Fibroblast of villous mesenchyme (primary cell): Measurements from ENCODE around the gene PLA2G4F. TPM values are rescaled to one million over a fixed set of nuclear protein-coding genes. Genes with fewer than 3 reads are reported as not detected.

Experiments
- DNase-seq: peaks from one replicate; pipeline ENCODE4 v3.0.0-alpha.2; 2010; ENCODE audit warnings: low read depth
- H3K4me3 ChIP-seq: 2 replicates; pipeline ENCODE4 v1.5.1; 2011; ENCODE audit warnings: low read depth, mild to moderate bottlenecking, low read length
- total RNA-seq: library from RNA; depleted of rRNA; stranded (reverse); fragments of >200 nt; gene quantifications from 2 replicates; pipeline ENCODE4 v1.2.3, GENCODE V29; 2012
- TF ChIP-seq, protein P1 (sequence below): IDR thresholded peaks from 2 replicates; pipeline ENCODE4 v1.5.1; 2012; ENCODE audit warnings: low read depth, mild to moderate bottlenecking, low read length; ENCODE audit not compliant: insufficient read depth

The PLA2G4F gene
- total RNA-seq, 1 donor = not detected

DNA sequence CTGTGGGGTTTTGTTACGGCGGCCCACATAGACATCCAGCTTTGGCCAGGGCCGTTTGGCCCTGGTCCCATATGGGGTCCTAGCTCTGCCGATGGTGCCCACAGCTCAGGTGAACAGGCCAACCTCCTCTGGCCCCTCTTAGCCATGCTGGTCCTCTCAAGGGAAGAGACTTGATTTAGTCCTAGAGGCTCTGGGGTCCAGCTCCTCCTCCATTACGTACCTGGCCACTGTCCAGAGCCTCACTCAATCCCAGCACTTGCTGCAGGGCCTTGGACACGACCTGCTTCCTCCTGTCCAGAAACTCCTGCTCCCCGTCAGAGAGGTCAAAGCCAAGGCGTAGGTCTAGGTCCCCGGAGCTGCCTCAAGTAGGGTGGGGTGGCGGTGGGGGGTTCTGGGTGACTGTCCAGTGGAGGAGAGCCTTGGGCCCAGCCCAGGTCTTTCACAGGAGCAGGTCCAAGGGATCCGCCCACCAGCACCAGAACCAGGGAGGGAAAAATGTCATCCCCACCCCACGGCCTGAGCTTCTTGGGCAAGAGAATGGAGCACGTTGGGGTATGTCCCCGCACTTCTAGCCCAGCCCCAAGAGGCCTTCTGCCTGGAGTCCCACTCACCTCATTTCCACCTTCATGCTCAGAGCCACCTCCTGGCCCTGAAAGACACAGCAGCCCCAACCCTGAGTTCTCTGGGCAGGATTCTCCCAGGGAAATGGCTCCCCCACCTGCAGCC, 6.8 kb downstream of the PLA2G4F start:
- no peak overlapping the region for H3K4me3 ChIP-seq
- DNase-seq = no peak
- TF ChIP-seq, protein P1, sequence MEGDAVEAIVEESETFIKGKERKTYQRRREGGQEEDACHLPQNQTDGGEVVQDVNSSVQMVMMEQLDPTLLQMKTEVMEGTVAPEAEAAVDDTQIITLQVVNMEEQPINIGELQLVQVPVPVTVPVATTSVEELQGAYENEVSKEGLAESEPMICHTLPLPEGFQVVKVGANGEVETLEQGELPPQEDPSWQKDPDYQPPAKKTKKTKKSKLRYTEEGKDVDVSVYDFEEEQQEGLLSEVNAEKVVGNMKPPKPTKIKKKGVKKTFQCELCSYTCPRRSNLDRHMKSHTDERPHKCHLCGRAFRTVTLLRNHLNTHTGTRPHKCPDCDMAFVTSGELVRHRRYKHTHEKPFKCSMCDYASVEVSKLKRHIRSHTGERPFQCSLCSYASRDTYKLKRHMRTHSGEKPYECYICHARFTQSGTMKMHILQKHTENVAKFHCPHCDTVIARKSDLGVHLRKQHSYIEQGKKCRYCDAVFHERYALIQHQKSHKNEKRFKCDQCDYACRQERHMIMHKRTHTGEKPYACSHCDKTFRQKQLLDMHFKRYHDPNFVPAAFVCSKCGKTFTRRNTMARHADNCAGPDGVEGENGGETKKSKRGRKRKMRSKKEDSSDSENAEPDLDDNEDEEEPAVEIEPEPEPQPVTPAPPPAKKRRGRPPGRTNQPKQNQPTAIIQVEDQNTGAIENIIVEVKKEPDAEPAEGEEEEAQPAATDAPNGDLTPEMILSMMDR = no peak

DNA sequence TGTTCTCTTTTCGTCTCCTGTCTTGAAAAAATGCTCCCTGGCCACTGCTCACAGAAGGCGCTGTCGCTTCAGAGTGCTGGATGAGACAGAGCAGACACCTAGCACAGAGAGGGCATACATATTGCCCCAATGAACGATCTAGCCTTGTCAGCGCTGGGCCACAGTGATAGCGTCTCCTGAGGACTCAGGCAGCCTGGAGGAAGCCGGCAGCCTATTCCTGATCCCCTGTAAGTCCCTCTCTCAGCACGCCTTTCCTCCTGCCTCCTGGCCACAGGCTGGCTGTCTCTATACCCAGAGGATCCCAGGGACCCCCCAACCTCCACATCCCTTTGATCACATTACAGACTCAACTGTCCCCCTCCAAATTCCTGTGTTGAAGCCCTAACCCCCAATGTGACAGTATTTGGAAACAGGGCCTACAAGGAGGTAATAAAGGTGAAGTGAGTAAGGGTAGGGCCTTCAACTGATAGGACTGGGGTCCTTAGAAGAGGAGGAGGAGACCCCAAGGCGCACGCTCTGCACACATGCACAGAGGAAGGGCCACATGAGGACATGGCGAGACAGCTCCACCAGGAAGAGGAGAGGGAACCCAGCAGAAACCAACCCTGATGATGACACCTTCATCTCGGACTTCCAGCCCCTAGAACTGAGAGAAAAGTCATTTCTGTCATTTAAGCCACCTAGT, 7.5 kb downstream of the PLA2G4F start:
- TF ChIP-seq, protein P1 = no peak
- no peak overlapping the region for H3K4me3 ChIP-seq
- no peak for DNase-seq

DNA sequence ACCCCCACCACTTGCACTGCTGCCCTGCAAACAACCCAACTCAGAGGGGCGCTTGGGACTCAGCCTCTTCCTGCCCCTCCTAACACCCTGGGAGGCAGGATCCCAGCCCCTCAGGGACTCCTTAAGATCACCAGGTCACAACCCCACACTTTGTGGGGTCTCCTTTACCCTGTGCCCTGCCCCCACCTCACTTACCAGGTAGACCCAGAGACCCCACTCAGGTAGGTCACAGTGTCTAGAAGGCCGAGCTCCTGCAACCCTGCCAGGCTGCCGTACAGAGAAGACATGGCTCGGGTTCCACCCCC, 9.1 kb downstream of the PLA2G4F start:
- DNase-seq = no peak
- H3K4me3 ChIP-seq = no peak overlapping the region
- TF ChIP-seq, protein P1 = no peak

DNA sequence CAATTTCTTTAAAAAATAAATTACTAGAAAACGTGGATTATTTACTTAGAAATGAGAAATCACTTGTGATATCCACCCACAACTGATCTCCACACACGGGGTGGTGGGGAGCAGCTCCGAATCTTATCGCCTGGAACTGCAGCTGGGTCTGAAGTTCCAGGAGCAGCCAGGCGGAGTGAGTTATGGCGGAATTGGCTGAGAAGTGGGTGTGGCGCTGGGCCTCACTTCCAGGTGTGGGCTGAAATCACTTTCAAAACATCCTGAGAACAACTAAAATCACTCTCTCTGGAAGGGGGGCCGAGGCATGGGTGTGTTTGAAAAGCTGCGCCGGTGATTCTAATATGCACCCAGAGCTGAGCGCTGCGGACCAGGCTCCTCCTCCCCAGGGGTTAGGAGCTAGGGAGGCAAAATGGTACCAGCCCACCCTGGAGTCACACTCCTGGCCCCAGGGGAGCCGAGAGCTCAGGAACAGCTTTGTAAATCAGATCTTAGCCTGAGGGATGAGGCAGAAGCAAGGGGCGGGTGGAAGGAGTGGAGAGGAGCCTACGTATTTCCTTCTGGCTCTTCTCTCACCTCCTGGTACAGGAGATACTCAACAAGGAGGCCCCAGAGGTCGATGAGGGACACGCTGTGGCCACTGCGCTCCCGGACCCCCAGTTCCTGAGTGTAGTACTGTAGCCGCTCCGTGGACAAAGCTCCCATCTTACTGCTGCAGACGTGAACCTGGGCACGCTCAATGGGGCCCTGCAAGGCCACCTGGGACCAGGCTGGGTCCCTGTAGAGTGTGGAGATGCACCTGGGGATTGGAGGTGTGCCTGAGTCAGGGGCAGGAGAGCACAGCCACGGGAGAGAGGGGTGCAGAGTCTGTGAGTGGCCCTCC, 9.6 kb downstream of the PLA2G4F start:
- H3K4me3 ChIP-seq = no peak overlapping the region
- TF ChIP-seq, protein P1 = no peak

DNA sequence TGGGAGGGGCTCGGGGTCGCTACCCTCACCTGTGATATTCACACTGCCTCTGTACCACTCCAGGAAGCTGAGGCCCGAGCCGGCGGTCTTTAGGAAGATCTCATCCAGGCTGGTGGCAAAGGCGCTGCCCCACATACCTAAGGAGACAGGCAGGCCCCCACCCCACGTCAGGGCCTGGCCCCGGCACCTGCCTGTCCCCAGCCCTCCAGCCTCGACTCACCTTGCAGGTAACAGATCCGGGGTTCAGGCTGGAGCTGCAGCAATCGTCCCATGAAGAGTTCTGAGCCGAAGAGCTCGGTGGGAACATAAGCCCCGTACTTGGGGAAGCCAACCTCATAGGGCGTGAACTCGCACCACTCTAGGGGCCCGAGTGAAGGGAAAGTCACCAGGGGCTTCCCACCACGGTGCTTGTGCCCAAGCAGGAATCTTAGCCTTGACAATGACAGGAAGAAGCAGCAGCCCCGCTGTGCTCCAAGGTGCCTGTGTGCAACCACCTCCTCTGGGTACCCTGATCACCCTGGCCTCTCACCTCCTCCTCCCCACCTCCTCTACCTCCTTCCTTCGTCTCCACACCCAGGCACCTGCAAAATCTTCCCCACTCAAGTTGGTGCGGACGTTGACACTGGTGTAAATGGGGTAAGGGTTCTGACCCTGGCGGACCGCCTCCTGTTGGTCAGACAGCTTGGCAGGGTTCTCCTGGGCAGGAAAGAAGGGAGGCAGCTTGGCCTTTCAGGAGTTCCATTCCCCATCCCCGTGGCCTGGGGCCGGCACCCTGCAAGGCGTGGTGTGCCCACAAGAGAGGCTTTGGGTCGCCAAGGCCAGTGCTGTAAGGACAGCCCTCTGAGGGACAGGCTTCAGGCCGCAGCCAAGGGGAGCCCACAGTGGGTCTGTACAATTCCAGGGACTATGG, 10.6 kb downstream of the PLA2G4F start:
- DNase-seq = no peak
- TF ChIP-seq, protein P1 = no peak
- H3K4me3 ChIP-seq = no peak overlapping the region

More for the DNA sequence above, 9.6 kb downstream of the PLA2G4F start:
- DNase-seq = no peak

DNA sequence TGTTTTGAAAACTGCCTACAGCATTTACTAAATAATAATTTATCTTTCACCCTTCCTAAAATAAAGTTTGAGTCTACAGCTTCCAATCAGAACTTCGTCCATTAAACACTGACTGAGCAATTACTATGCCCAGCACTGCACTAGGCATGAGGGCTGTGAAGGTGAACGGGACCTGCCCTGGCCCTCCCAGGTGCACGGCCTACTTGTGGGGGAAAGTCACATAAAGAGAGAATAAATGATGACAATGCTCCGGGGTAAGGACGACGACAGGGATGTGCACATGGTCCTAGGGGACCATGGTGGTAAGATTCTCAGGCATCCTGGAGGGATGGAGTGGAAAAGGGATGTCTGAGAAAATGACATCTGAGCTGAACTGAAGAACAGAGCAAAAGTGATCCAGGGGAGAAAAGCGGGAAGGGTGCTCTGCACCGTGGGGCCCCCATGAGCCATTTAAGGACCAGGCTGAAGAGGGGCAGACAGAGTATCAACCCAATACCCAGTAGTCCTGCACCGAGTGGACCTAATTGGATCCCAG, 11.5 kb downstream of the PLA2G4F start:
- DNase-seq = no peak

More for the DNA sequence above, 11.5 kb downstream of the PLA2G4F start:
- TF ChIP-seq, protein P1 = no peak
- H3K4me3 ChIP-seq = no peak overlapping the region
